KBM-7 (cell line): Measurements from ENCODE around the gene TMEM174.

Experiments used
- DNase-seq: peaks from one replicate; pipeline ENCODE4 v3.0.0-alpha.2; 2015
- in situ Hi-C: fragments of 300-500 bp; cut with MboI; formaldehyde crosslinking; loops from 2 replicates; pipeline ENCODE4 v1.14.3; 2020; ENCODE audit warnings: low sequenced_read_pairs, low pct_unique_long_range_greater_than_20kb, mixed read lengths

TMEM174 gene, protein sequence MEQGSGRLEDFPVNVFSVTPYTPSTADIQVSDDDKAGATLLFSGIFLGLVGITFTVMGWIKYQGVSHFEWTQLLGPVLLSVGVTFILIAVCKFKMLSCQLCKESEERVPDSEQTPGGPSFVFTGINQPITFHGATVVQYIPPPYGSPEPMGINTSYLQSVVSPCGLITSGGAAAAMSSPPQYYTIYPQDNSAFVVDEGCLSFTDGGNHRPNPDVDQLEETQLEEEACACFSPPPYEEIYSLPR

DNA sequence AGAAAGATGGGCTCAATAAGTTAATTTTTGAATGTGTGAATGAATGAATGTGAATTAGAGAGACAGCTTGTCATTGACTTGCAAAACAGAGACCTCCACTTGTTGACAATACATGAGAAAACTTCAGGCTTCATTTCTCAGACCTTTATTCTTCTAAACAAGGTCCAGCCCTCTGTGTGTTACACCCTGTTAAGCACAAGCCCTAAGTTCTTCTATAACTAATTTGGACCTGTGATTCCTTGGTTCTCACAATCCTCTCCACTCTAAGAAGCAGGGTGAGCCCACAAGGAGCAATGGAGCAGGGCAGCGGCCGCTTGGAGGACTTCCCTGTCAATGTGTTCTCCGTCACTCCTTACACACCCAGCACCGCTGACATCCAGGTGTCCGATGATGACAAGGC lies at the start of gene TMEM174:
TMEM174 (plus strand) TSS at position 243 of the 400 bp plus-strand sequence; CDS start at position 294, 51 bp downstream.
- in situ Hi-C loops, result no loop called here

GRCh38 chr5:73125289-73125688 lies 47.7 kb upstream of the TMEM174 start:
- DNase-seq, result no peak
- in situ Hi-C loops, result no loop called here

More for the DNA sequence above, at the start of gene TMEM174:
- DNase-seq, result no peak

GRCh38 chr5:73126381-73126780 lies 46.6 kb upstream of the TMEM174 start:
- in situ Hi-C loops, result no loop called here
- no peak for DNase-seq

DNA sequence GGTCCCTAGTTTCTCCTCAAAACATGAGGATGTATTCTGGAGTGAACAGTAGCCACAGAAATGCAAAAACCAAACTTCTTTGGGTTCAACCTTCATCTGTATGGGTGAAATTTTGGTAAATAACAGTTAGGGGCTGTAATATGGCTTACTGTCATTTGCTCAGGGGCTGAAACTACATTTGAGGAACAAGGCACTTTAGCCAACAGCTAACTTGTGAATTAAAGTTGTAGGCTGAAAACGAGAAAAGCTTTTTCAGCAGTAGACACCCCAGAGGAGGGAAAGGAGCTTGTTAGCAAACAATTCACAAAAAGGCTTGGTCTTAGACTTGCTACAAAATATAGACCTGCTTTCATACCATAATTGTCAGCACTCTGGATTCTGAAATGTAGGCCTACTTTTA lies 46.0 kb upstream of the TMEM174 start:
- in situ Hi-C loops, result no loop called here
- DNase-seq, result no peak

DNA sequence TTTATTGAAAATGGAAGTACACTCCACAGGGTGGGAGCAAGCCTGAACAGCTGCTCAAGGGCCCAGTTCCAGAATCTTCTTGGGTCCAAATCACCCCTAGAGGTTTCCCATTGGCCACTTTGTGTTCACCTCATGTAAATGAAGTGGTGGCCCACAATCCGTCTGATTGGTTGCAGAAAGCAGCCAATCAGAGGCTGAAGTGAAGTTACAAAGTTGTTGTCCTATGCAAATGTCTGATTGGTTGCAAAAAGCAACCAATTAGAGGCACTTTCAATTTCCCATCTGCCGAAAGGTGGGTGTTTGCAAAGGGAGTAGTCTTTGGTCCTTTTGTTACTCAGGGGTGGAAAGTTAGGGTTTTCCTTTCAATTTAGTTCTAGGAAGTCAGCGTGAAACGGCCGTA lies 43.9 kb upstream of the TMEM174 start:
- in situ Hi-C loops, result no loop called here
- DNase-seq, result no peak

GRCh38 chr5:73130811-73131210 lies 42.2 kb upstream of the TMEM174 start:
- no peak for DNase-seq
- in situ Hi-C loops, result no loop called here

DNA sequence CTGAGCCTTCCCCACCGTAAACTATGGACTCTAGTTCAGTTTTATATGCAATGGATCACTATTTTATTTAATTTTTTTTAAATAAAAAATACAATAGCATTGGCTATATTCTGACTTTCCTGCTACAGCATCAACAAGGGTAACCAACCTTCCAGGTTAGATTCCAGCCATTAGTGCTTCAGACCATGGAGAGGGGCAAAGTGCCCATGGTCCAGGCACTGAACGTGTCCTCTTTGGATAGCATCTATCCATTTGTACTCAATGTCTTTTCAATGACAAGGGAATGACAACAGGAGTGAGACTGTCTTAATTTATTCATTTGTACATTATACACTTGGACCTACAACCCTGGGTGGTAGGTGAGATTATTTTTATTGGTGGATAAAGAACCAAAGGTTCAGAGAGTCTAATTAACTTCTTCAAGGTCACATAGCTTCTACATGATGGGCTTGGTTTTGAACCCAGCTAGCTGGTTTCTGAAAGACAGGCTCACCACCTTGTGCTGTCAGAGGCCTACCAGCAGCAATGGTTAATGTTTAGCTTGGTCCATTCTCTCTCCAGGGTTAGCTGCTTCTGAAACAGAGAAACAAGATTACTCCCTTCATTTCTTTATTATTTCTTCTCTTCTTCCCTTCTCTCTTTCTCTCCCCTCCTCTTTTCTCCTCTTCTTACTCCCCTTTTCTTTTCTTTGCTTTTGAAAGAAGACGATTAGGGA lies 41.1 kb upstream of the TMEM174 start:
- no peak for DNase-seq
- in situ Hi-C loops, result no loop called here

DNA sequence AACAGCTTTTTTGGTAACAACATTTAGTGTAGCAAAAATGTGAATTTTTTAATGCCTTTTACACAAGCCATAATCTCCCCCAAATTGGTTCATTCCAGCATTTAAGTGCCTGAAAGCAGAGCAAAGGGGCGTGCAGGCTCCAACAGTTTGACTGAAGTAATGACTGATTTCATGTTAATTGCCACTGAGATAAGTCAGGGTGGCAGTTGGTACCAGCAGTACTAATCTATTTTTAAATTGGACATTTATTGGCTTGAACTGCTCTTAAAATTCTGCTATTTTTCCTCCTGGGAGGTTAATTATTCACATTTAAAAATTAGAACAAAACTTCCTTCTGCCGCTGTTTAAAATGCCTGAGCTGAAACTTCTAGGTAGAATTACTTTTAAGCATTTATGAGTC lies 40.2 kb upstream of the TMEM174 start:
- in situ Hi-C loops, result no loop called here
- DNase-seq, result no peak

DNA sequence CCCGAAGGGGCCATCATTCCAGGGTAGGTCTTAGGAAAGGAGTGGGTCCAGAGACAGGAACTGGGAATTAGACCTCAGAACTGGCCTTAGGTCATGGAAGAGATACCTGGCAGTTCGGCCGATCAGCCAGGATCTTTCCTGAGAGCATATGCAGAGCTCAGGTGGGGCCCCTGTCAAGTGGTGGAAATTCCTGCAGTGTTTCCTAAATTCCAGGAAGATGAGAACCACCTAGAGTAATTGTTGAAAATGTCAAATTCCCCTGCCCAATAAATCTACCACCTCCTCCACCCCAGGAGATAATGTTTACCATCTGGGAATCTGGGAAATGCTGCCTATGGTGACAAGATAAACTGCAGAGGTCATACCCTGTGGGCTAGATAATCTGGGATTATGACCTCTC lies 38.0 kb upstream of the TMEM174 start:
- in situ Hi-C loops, result no loop called here
- no peak for DNase-seq

- in situ Hi-C loops, result no loop called here
- peak; percentile 37 for DNase-seq
Measured at GRCh38 chr5:73135429-73136054, 37.5 kb upstream of the TMEM174 start.

DNA sequence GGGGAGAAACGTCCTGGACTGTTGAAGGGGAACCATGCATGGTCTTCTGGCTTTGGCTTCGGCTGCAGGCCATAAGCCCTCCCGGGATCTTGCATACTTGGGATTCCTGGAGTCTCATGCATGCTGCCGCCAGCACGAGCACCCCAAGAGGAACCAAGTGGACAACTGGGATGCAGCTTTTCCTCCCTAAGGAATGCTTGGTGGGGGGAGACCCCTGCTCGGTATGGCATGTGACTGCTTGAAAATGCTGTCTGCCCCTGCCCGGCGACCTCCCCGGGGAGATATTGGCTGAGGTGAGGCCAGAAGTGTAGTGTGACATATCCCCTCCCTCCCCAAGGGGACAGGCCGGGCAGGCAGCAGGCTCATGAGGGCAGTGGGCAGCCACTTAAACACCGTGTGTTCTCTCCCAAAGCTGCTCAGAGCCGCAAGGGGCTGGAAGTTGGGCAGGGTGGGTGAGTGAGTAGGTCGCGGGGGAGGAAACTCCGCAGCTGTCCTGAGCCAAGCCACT lies 36.9 kb upstream of the TMEM174 start:
- DNase-seq, result no peak
- in situ Hi-C loops, result no loop called here

DNA sequence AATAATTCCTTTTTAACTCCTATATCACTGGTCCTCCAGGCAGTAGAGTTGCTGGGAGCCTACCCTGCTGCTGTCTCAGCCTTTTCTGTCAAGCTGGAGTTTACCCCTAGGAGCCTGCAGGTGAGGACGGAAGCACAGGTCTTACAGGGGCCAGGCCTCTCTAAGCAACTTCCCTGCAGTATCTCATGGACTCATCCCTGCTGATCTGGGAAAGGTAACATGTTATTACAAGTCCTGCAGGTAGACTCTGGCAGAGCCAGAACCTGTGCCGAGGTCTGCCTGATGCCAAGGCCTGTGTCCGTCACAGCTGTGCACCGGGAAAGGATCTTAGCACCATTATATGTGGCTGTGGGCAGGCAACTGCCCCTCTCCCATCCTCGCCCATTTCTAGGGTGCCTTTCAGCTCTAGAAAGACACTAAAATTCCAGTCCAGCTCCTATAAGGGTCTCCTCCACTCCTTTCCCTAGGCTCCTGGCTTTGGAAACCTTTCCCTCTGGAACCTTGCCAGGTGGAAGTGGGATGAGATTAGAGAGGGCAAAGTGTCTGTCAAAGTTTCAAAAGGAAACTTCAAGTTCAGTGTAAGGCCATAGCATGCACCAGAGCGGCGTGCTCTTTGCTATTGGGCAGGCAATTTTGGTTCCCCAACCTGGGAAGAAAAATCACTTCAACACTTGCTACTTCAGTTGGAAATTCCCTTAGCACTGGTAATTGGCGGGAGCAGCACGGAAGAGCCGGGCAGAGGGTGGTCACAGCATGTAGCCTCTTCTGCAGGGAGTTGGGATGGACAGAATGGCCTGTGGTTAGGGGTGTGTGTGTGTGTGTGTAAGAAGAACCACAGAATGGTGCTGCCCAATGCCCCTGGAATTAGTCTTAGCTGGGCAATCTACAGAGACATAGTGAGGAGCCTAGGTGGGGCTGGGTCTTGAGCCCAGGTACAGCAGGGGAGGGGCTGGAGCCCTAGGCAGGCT lies 35.1 kb upstream of the TMEM174 start:
- DNase-seq, result no peak
- in situ Hi-C loops, result no loop called here

DNA sequence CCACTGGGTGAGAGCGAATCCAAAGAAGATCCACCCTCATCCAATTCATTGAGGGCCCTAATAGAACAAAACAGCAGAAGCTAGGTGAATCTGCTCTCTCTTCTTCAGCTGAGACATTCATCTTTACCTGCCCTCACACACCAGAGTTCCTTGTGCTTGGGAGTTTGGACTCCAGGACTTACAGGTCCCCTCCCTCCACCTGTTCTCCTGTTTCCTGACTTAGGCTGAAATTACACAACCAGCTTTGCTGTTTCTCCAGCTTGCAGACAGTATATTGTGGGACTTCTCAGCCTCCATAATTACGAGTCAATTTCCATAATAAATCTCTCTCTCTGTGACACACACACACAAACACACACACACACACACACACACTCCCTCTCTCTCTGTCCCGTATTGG lies 33.5 kb upstream of the TMEM174 start:
- in situ Hi-C loops, result no loop called here
- no peak for DNase-seq

DNA sequence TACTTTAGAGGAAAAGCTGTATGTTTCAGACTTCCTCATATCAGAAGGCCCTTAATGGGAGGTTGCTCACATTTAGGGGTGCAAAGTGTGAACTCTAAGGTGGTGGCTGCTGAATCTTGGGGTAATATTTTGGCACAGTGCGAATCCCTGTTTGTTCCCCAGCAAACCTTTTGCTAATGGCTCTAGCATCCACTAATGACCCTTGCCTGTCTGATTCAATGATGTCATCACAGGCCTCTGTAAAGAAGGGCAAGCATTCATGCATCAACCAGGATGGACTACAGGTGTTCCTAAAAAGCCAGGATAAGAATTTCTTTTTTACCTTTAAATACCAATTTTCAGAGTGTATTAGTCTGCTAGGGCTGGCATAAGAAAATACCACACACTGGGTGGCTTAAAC lies 32.2 kb upstream of the TMEM174 start:
- in situ Hi-C loops, result no loop called here
- no peak for DNase-seq

GRCh38 chr5:73142035-73142434 lies 31.0 kb upstream of the TMEM174 start:
- no peak for DNase-seq
- in situ Hi-C loops, result no loop called here

DNA sequence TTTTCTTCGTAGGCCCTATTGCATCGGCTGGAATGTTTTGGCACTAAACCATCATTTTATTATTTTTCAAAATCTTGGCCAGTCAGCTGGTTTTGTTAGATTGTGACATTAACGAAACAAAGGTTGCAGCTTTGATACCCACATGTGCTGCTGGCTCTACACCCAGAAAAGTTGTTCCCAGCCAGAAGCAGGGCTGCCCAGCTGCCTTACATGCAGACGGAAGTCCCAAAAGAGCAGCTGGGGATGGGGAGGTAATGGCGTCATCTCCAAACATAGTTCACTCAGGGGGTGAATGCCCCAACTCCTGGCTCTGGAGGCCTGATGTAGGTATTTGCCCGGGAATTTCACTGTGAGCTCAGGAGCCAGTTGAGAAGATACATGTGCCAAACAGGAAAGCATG lies 29.3 kb upstream of the TMEM174 start:
- DNase-seq, result no peak

DNA sequence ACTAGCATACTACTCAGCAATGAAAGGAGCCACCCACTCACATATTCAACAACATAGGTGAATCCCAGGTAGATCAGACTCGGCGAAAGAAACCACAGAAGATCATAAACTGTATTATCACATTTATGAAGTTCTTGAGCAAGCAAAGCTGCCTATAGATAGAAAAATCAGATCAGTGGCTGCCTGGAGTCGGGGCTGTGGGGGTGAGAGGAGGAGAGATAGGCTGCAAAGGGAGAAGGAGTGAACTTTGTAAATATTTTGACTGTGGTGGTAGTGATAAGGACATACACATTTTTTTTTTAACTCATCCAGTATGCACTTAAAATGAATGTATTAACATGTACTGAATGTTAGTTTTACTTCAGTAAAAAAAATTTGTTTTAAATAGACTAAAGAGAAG lies 23.5 kb upstream of the TMEM174 start:
- in situ Hi-C loops, result no loop called here

More for the DNA sequence above, 29.3 kb upstream of the TMEM174 start:
- in situ Hi-C loops, result no loop called here

GRCh38 chr5:73150876-73151275 lies 22.1 kb upstream of the TMEM174 start:
- in situ Hi-C loops, result no loop called here
- no peak for DNase-seq

More for the DNA sequence above, 23.5 kb upstream of the TMEM174 start:
- DNase-seq, result no peak

DNA sequence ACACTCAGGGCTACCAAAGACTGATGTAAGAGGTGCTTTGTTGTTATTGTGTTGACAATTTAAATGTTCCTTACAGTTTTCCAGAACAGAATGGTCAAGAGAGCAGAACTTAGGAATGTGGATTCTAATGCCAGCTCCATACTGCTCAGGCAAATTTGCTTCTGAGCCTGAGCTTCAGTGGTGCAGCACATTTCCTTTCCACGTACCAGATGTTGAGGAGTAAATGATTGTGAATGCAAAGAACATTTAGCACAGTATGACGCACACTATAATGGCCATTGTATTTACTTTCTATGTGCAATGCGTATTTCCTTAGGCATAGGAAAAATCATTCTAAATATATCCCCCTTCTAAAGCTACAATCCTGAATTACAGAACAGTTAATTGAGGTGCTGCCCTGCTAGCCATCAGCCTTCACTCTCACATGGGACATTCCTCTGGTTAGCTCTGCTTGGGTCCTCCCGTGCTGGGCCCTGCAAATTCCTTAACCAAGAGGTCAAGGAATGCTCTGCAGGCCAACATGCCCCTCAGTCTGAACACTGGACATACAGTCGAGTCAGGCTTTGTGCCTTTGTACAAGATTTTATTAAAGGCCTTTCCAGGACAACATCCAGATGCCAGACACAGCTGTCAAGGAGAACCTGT lies 21.1 kb upstream of the TMEM174 start:
- in situ Hi-C loops, result no loop called here

More for the DNA sequence above, 21.1 kb upstream of the TMEM174 start:
- DNase-seq, result no peak
